ENCODE results near the gene GMDS. TPM values are rescaled to one million over a fixed set of nuclear protein-coding genes. Genes with fewer than 3 reads are reported as not detected.
A peak's percentile ranks its signal among the peaks of the same experiment; 100 is the strongest.

Gene GMDS
- total and polyA plus RNA-seq, 2 donors (not counting 3 experiments of a cell fraction or from before 2014, with no cell fraction given), result 9.8 to 23.5 TPM

DNA sequence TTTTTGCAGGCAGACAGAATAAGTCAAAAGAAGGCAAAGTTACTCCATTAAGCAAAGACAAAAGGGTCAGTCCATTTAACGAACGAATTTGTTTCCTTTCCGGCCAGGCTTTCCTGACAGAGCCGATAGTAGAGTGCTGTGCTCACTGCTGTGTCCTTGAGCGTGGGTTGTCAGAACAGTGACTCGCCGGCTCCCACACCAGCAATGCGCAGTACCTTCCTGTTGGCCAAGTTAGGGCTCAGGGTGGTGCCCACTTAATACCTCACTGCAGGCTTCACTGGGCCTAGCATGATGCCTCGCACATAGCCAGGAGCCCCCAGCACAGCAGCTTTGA is 341.0 kb downstream of the GMDS start:
- no peaks in the 10 kb centered on the region for H3K27me3 ChIP-seq (ENCODE audit: control insufficient read depth in 2 of 2, insufficient read depth in 2 of 2, low read length in 2 of 2)
- H3K9me1 ChIP-seq (replicated peaks; ENCODE audit: control insufficient read depth, extremely low read depth, insufficient read depth, low read length), result no peaks in the 10 kb centered on the region
- H3K9ac ChIP-seq (replicated peaks; ENCODE audit: extremely low read depth, insufficient read depth, low read length), result peak overlapping the region; percentile 29
- H3K4me2 ChIP-seq (ENCODE audit: insufficient read depth, low read length), result peak overlapping the region; percentile 46
- no TSS peak for BruUV-seq (replicated peaks)
- ChIA-PET CTCF (interaction anchor here (1.0 to 1.8 kb wide), 2 partner anchors 11 to 200 kb away, joined by 3 to 6 read pairs; no protein-coding TSS in a partner anchor), POLR2A (no interaction called here)
- H3K27ac ChIP-seq (ENCODE audit: insufficient read depth, low read depth, low read length), result peak overlapping the region; percentile 5
- no peaks in the 10 kb centered on the region for H3K79me2 ChIP-seq (ENCODE audit: control insufficient read depth, insufficient read depth, low read length)
- DNase-seq (ENCODE audit: low read depth, low spot score) (peak; percentile 81), FAIRE-seq (peak; percentile 50)
- intact Hi-C loops (cut with micrococcal nuclease) (no loop called here), dilution Hi-C loops (cut with MboI; ENCODE audit: extremely low pct_ligation_motif_present, low sequenced_read_pairs) (no loop called here)
- H3K4me3 ChIP-seq (replicated peaks in 1 of 3; ENCODE audit: insufficient read depth in 1 of 3, low read depth in 1 of 3, low read length in 3 of 3), result no peak overlapping the region
- no peaks in the 10 kb centered on the region for H3K9me3 ChIP-seq (replicated peaks; ENCODE audit: control insufficient read depth, insufficient read depth, low read length)
- no peaks in the 10 kb centered on the region for H4K20me1 ChIP-seq (replicated peaks; ENCODE audit: control insufficient read depth, extremely low read depth, insufficient read depth, low read length)
- TF ChIP-seq GATA2 (IDR thresholded peaks at IDR 0.05; ENCODE audit: insufficient read depth, insufficient read length, low read depth, low read length), result no peak
- TF ChIP-seq POLR2AphosphoS5 (IDR thresholded peaks at IDR 0.05; ENCODE audit: insufficient read depth, low read depth, low read length), result no peak
- TF ChIP-seq FOS (IDR thresholded peaks at IDR 0.05; ENCODE audit: borderline replicate concordance, insufficient read depth, low read length), result no peak
- no peak for TF ChIP-seq EZH2 (IDR thresholded peaks at IDR 0.05; ENCODE audit: borderline replicate concordance, low read depth, low read length, severe bottlenecking)
- peaks cover 23% of the 10 kb centered on the region for H3K4me1 ChIP-seq (ENCODE audit: control insufficient read depth, extremely low read depth, insufficient read depth, low read length)
- H3K36me3 ChIP-seq (ENCODE audit: control insufficient read depth in 2 of 2, extremely low read depth in 1 of 2, insufficient read depth in 2 of 2, low read length in 2 of 2), result no peaks in the 10 kb centered on the region
- H2AFZ ChIP-seq (ENCODE audit: low read depth, low read length), result peak overlapping the region; percentile 74

- peak; percentile 72 for DNase-seq (ENCODE audit: low read depth, low spot score)
- Histone ChIP-seq H4K20me1 (replicated peaks; ENCODE audit: control insufficient read depth, extremely low read depth, insufficient read depth, low read length) (no peaks in the 10 kb centered on the region), H3K9me3 (replicated peaks; ENCODE audit: control insufficient read depth, insufficient read depth, low read length) (no peaks in the 10 kb centered on the region), H3K27me3 (ENCODE audit: control insufficient read depth in 2 of 2, insufficient read depth in 2 of 2, low read length in 2 of 2) (no peaks in the 10 kb centered on the region), H2AFZ (ENCODE audit: low read depth, low read length) (peak overlapping the region; percentile 74), H3K4me1 (ENCODE audit: control insufficient read depth, extremely low read depth, insufficient read depth, low read length) (peaks cover 18% of the 10 kb centered on the region), H3K36me3 (ENCODE audit: control insufficient read depth in 2 of 2, extremely low read depth in 1 of 2, insufficient read depth in 2 of 2, low read length in 2 of 2) (no peaks in the 10 kb centered on the region), H3K79me2 (ENCODE audit: control insufficient read depth, insufficient read depth, low read length) (no peaks in the 10 kb centered on the region), H3K27ac (ENCODE audit: insufficient read depth, low read depth, low read length) (peak overlapping the region; percentile 5), H3K4me3 (replicated peaks in 1 of 3; ENCODE audit: insufficient read depth in 1 of 3, low read depth in 1 of 3, low read length in 3 of 3) (no peak overlapping the region), H3K4me2 (ENCODE audit: insufficient read depth, low read length) (peak overlapping the region; percentile 46), H3K9ac (replicated peaks; ENCODE audit: extremely low read depth, insufficient read depth, low read length) (peak overlapping the region; percentile 29), H3K9me1 (replicated peaks; ENCODE audit: control insufficient read depth, extremely low read depth, insufficient read depth, low read length) (no peaks in the 10 kb centered on the region)
- intact Hi-C loops (cut with micrococcal nuclease) (loop anchor here (2.0 kb wide), 1 partner anchor 71 kb away; no protein-coding TSS in a partner anchor), dilution Hi-C loops (cut with MboI; ENCODE audit: extremely low pct_ligation_motif_present, low sequenced_read_pairs) (no loop called here)
- CTCF ChIA-PET, result interaction anchor here (0.5 to 1.8 kb wide), 4 partner anchors 10 to 200 kb away, joined by 3 to 6 read pairs (median 4); no protein-coding TSS in a partner anchor
- no TSS peak for BruUV-seq (replicated peaks)
- POLR2A ChIA-PET, result no interaction called here
- TF ChIP-seq POLR2AphosphoS5 (IDR thresholded peaks at IDR 0.05; ENCODE audit: insufficient read depth, low read depth, low read length) (no peak), GATA2 (IDR thresholded peaks at IDR 0.05; ENCODE audit: insufficient read depth, insufficient read length, low read depth, low read length) (no peak), POLR2A (IDR thresholded peaks at IDR 0.05; ENCODE audit: low read depth, low read length) (no peak), EZH2 (IDR thresholded peaks at IDR 0.05; ENCODE audit: borderline replicate concordance, low read depth, low read length, severe bottlenecking) (no peak), MYC (IDR thresholded peaks at IDR 0.05; ENCODE audit: low read depth, low read length) (no peak), CTCF (IDR thresholded peaks at IDR 0.05; ENCODE audit: extremely low read depth in 1 of 2, insufficient read depth in 1 of 2, low read depth in 1 of 2, low read length in 2 of 2) (no peak)
- TF ChIP-seq, protein P1, sequence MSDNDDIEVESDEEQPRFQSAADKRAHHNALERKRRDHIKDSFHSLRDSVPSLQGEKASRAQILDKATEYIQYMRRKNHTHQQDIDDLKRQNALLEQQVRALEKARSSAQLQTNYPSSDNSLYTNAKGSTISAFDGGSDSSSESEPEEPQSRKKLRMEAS (IDR thresholded peaks at IDR 0.05; ENCODE audit: insufficient read depth, insufficient read length), result no peak
- FAIRE-seq, result no peak
Measured at GRCh38 chr6:1903780-1904465, 341.5 kb downstream of the GMDS start.

All from endothelial cell of umbilical vein (primary cell).